Ectodermal cell (in vitro differentiated cells): ENCODE data around the gene TRIM23.

Experiments used
- H3K27ac ChIP-seq: 2 replicates; pipeline ENCODE4 v1.7.0; 2013; ENCODE audit warnings: mild to moderate bottlenecking, low read depth, low read length; ENCODE audit not compliant: insufficient read depth, poor library complexity, severe bottlenecking
- H3K27me3 ChIP-seq: 2 replicates; pipeline ENCODE4 v1.7.0; 2013; ENCODE audit warnings: mild to moderate bottlenecking, low read length; ENCODE audit not compliant: insufficient read depth, control insufficient read depth, poor library complexity, severe bottlenecking
- H3K36me3 ChIP-seq: one replicate; pipeline ENCODE4 v1.7.0; 2013; ENCODE audit warnings: low read length; ENCODE audit not compliant: control insufficient read depth, insufficient read depth
- H3K4me1 ChIP-seq: one replicate; pipeline ENCODE4 v1.7.0; 2013; ENCODE audit warnings: low read length; ENCODE audit not compliant: control insufficient read depth, insufficient read depth
- H3K4me3 ChIP-seq: 2 replicates; pipeline ENCODE4 v1.7.0; 2013; ENCODE audit warnings: low read depth, low read length, control low read depth; ENCODE audit not compliant: insufficient read depth
- H3K9me3 ChIP-seq: 2 replicates; pipeline ENCODE4 v1.7.0; 2013; ENCODE audit warnings: mild to moderate bottlenecking, low read length, moderate library complexity; ENCODE audit not compliant: control insufficient read depth
- WGBS, 2 experiments: methylation state at CpG; one replicate each; pipeline ENCODE4 v1.1.7; 2013; ENCODE audit warnings: missing lambda C conversion rate in 2 of 2; 5-methylcytosine and 5-hydroxymethylcytosine counted together

TRIM23 gene

GRCh38 chr5:65544473-65544872 is 79.7 kb downstream of the TRIM23 start:
- H3K27me3 ChIP-seq: no peaks in the 10 kb centered on the region
- H3K27ac ChIP-seq: no peak overlapping the region
- H3K4me1 ChIP-seq: no peaks in the 10 kb centered on the region
- H3K36me3 ChIP-seq: peaks cover 17% of the 10 kb centered on the region
- H3K4me3 ChIP-seq: no peak overlapping the region
- no peaks in the 10 kb centered on the region for H3K9me3 ChIP-seq
- WGBS, 2 experiments: 95 to 100% methylated on average over 1 of the region's 4 CpGs

DNA sequence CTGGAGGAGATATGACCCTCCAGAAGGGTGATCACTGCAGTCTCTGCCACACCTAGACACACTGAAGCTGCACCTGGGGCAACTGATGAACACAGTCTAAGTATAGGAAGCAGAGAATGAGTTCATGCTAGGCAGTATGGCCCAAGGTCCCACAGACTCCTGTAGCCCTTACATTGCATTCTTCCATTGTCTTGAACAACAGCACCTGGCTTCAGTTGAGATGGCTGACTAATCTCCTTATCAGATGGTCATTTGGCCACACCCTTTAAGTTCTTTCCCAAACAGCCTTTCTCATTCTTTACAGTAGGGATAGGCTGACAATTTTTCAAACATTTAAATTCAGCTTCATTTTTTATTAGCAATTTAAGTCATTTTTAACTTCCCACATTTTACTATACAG is 84.3 kb downstream of the TRIM23 start:
- Histone ChIP-seq H3K27me3 (no peaks in the 10 kb centered on the region), H3K27ac (no peak overlapping the region), H3K4me3 (no peak overlapping the region), H3K9me3 (no peaks in the 10 kb centered on the region), H3K36me3 (peaks cover 17% of the 10 kb centered on the region), H3K4me1 (no peaks in the 10 kb centered on the region)
